Measurements from ENCODE around the gene FGD5.

The FGD5 gene

GRCh38 chr3:14787630-14788029 is 31.1 kb upstream of the FGD5 start:
- DNase-seq (ENCODE audit: low read depth in 2 of 2) = no peak

- no peak for DNase-seq (ENCODE audit: low read depth in 2 of 2)
Observed at GRCh38 chr3:14788644-14789043, 30.1 kb upstream of the FGD5 start.

- no peak for DNase-seq (ENCODE audit: low read depth in 2 of 2)
Observed at GRCh38 chr3:14789221-14789620, 29.5 kb upstream of the FGD5 start.

- no peak for DNase-seq (ENCODE audit: low read depth in 2 of 2)
Observed at GRCh38 chr3:14789640-14790285, 29.0 kb upstream of the FGD5 start.

- DNase-seq (ENCODE audit: low read depth in 2 of 2) = peak; percentile 21 to 22
Observed at GRCh38 chr3:14791343-14791945, 27.3 kb upstream of the FGD5 start.

- DNase-seq (ENCODE audit: low read depth in 2 of 2) = no peak
Observed at GRCh38 chr3:14792691-14793121, 26.1 kb upstream of the FGD5 start.

- DNase-seq (ENCODE audit: low read depth in 2 of 2) = no peak
Observed at GRCh38 chr3:14793126-14793857, 25.5 kb upstream of the FGD5 start.

- no peak for DNase-seq (ENCODE audit: low read depth in 2 of 2)
Observed at GRCh38 chr3:14793858-14794234, 24.9 kb upstream of the FGD5 start.

- no peak for DNase-seq (ENCODE audit: low read depth in 2 of 2)
Observed at GRCh38 chr3:14794435-14794834, 24.3 kb upstream of the FGD5 start.

- DNase-seq (ENCODE audit: low read depth in 2 of 2) = no peak
Observed at GRCh38 chr3:14795996-14796395, 22.8 kb upstream of the FGD5 start.

GRCh38 chr3:14796403-14797077 is 22.2 kb upstream of the FGD5 start:
- DNase-seq (ENCODE audit: low read depth in 2 of 2) = no peak

GRCh38 chr3:14797731-14798130 is 21.0 kb upstream of the FGD5 start:
- no peak for DNase-seq (ENCODE audit: low read depth in 2 of 2)

- DNase-seq (ENCODE audit: low read depth in 2 of 2) = no peak
Observed at GRCh38 chr3:14798231-14798630, 20.5 kb upstream of the FGD5 start.

- no peak for DNase-seq (ENCODE audit: low read depth in 2 of 2)
Observed at GRCh38 chr3:14799146-14799545, 19.6 kb upstream of the FGD5 start.

GRCh38 chr3:14801031-14801430 is 17.7 kb upstream of the FGD5 start:
- DNase-seq (ENCODE audit: low read depth in 2 of 2) = no peak

GRCh38 chr3:14801668-14802380 is 16.9 kb upstream of the FGD5 start:
- no peak for DNase-seq (ENCODE audit: low read depth in 2 of 2)

GRCh38 chr3:14802381-14802731 is 16.4 kb upstream of the FGD5 start:
- DNase-seq (ENCODE audit: low read depth in 2 of 2) = no peak

- DNase-seq (ENCODE audit: low read depth in 2 of 2) = peak in 1 of 2 donors; percentile 8
Observed at GRCh38 chr3:14803101-14803980, 15.4 kb upstream of the FGD5 start.

- no peak for DNase-seq (ENCODE audit: low read depth in 2 of 2)
Observed at GRCh38 chr3:14803981-14804834, 14.6 kb upstream of the FGD5 start.
